ENCODE results near the gene LRRC8B.

Gene LRRC8B

DNA sequence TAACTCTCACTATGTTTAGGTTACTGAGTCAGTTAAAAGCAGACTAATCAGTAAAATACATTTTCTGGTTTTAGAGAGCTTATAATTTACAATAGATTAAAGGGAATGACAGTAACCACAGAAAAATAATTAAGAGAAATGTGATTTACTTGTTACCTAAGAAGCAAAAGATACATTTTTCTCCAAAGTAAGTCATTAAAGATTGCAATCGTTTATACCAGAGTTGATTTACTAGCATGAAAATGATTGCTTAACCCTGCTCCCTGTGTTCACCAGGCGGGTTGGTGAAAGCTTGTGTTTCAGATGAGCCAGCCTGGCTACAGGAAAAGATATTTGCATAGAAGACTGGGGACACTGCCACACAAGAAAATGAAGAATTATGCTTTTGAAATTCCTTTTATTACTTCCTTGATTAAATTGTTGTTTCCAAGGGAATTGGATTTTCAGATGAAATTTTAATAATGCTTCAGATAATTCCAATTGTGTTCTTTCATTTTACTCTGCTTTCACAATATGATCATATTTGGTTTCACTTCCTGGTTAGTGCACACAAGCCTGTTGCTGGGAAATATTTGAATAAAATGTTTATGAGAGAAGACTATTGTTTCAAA lies 27.9 kb downstream of the LRRC8B start:
- peak overlapping the region; percentile 36 for H3K27ac ChIP-seq (ENCODE audit: low read length)
- peaks cover 5% of the 10 kb centered on the region in 2 donors for H3K4me1 ChIP-seq (ENCODE audit: control insufficient read depth in 1 of 2, insufficient read depth in 2 of 2, low read length in 2 of 2)
- peak overlapping the region in 1 of 2 donors; percentile 28 for H3K4me3 ChIP-seq (ENCODE audit: low read depth in 1 of 2, low read length in 2 of 2)
- H3K36me3 ChIP-seq (ENCODE audit: control insufficient read depth in 1 of 2, insufficient read depth in 2 of 2, low read length in 2 of 2) = no peaks in the 10 kb centered on the region
- H3K9me3 ChIP-seq (ENCODE audit: control insufficient read depth in 1 of 2, low read length in 2 of 2) = no peaks in the 10 kb centered on the region
- H3K27me3 ChIP-seq (ENCODE audit: low read depth, low read length) = no peaks in the 10 kb centered on the region

DNA sequence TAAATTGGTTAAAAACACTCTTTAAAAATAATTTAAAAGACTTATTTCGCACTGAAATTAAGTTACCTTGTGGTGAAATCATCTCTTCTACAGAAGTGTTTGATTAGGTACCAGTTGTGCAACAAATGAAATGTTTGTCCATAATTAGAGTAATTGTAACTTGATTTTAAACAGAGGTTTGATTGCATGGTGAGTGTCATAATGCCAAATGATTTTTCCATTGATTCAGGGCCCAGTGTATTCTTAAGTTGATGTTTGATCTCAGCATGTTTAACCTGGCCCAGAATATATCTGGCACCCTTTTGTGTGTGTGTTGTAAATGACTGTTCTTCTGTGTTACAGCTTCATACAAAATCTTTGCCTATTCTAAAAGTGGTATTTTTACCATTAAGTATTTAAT lies 28.5 kb downstream of the LRRC8B start:
- peaks cover 5% of the 10 kb centered on the region in 2 donors for H3K4me1 ChIP-seq (ENCODE audit: control insufficient read depth in 1 of 2, insufficient read depth in 2 of 2, low read length in 2 of 2)
- H3K36me3 ChIP-seq (ENCODE audit: control insufficient read depth in 1 of 2, insufficient read depth in 2 of 2, low read length in 2 of 2) = no peaks in the 10 kb centered on the region
- no peaks in the 10 kb centered on the region for H3K9me3 ChIP-seq (ENCODE audit: control insufficient read depth in 1 of 2, low read length in 2 of 2)
- H3K27me3 ChIP-seq (ENCODE audit: low read depth, low read length) = no peaks in the 10 kb centered on the region
- H3K27ac ChIP-seq (ENCODE audit: low read length) = peak overlapping the region; percentile 36
- no peak overlapping the region for H3K4me3 ChIP-seq (ENCODE audit: low read depth in 1 of 2, low read length in 2 of 2)

DNA sequence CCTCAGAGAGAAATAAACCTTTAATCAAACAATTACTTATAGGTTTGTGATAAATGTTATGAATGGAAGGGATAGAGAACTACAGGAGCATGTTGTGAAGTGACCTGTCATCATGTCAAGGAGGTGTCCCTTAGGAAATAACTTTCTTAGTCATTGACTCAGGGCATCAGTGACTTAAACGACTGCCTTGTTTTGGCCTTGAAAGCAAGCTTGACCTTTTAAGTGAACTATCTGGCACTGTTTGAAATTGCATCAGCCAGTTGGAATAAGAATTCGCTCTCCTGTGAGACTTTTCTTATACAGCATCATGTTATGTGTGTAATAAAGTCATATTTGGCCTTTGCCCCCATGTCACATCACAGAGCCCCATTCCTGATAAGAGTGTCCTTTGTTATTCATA lies 30.9 kb downstream of the LRRC8B start:
- no peak overlapping the region for H3K27ac ChIP-seq (ENCODE audit: low read length)
- H3K4me1 ChIP-seq (ENCODE audit: control insufficient read depth in 1 of 2, insufficient read depth in 2 of 2, low read length in 2 of 2) = peaks cover 5% of the 10 kb centered on the region in 2 donors

GRCh38 chr1:89556726-89557444 lies 32.3 kb downstream of the LRRC8B start:
- H3K36me3 ChIP-seq (ENCODE audit: control insufficient read depth in 1 of 2, insufficient read depth in 2 of 2, low read length in 2 of 2) = no peaks in the 10 kb centered on the region
- H3K4me1 ChIP-seq (ENCODE audit: control insufficient read depth in 1 of 2, insufficient read depth in 2 of 2, low read length in 2 of 2) = peaks cover 5% of the 10 kb centered on the region in 2 donors
- no peaks in the 10 kb centered on the region for H3K9me3 ChIP-seq (ENCODE audit: control insufficient read depth in 1 of 2, low read length in 2 of 2)
- no peaks in the 10 kb centered on the region for H3K27me3 ChIP-seq (ENCODE audit: low read depth, low read length)
- no peak overlapping the region for H3K4me3 ChIP-seq (ENCODE audit: low read depth in 1 of 2, low read length in 2 of 2)
- no peak overlapping the region for H3K27ac ChIP-seq (ENCODE audit: low read length)

More for the DNA sequence above, 30.9 kb downstream of the LRRC8B start:
- no peak overlapping the region for H3K4me3 ChIP-seq (ENCODE audit: low read depth in 1 of 2, low read length in 2 of 2)
- H3K36me3 ChIP-seq (ENCODE audit: control insufficient read depth in 1 of 2, insufficient read depth in 2 of 2, low read length in 2 of 2) = no peaks in the 10 kb centered on the region
- no peaks in the 10 kb centered on the region for H3K27me3 ChIP-seq (ENCODE audit: low read depth, low read length)
- no peaks in the 10 kb centered on the region for H3K9me3 ChIP-seq (ENCODE audit: control insufficient read depth in 1 of 2, low read length in 2 of 2)

DNA sequence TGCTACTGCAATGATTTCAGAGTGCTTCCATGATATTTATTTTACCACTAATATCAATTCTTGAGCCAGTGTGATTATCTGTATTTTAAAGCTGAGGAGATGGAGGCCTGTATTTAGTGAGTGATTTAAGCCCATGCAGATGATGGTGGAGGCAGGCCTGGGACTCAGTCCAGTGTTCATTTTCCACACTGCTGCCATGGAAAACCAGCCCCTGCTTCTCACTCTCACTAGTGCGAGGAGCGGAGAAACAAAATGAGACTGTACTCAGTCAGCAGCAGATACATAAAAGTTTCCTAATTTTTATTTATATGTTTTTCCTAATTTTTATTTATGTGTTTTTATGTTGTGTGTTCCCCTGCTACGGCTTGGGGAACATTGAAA lies 32.8 kb downstream of the LRRC8B start:
- no peak overlapping the region for H3K27ac ChIP-seq (ENCODE audit: low read length)
- H3K27me3 ChIP-seq (ENCODE audit: low read depth, low read length) = no peaks in the 10 kb centered on the region
- H3K4me3 ChIP-seq (ENCODE audit: low read depth in 1 of 2, low read length in 2 of 2) = no peak overlapping the region
- H3K9me3 ChIP-seq (ENCODE audit: control insufficient read depth in 1 of 2, low read length in 2 of 2) = no peaks in the 10 kb centered on the region
- peaks cover 2% of the 10 kb centered on the region in 2 donors for H3K4me1 ChIP-seq (ENCODE audit: control insufficient read depth in 1 of 2, insufficient read depth in 2 of 2, low read length in 2 of 2)
- no peaks in the 10 kb centered on the region for H3K36me3 ChIP-seq (ENCODE audit: control insufficient read depth in 1 of 2, insufficient read depth in 2 of 2, low read length in 2 of 2)

DNA sequence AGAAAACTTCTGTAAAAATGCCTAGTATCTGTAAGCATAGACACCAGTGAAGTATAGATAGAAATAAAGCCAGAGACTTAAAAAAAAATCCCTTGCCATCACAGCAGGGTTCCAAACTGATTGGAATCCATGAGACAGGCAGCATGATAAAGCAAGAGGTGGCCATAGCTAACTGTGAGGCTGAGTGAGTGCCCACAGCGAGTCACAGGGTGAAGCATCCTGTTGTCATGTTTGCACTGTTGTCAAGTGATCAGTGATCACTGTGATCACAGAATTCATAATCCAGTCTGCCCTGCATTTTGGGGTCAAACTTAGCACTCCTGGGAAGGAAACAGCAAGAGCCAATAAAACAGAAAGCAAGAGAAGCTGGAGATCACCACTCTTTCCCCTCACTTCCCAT lies 33.3 kb downstream of the LRRC8B start:
- no peak overlapping the region for H3K4me3 ChIP-seq (ENCODE audit: low read depth in 1 of 2, low read length in 2 of 2)
- H3K9me3 ChIP-seq (ENCODE audit: control insufficient read depth in 1 of 2, low read length in 2 of 2) = no peaks in the 10 kb centered on the region
- no peak overlapping the region for H3K27ac ChIP-seq (ENCODE audit: low read length)
- H3K36me3 ChIP-seq (ENCODE audit: control insufficient read depth in 1 of 2, insufficient read depth in 2 of 2, low read length in 2 of 2) = no peaks in the 10 kb centered on the region
- no peaks in the 10 kb centered on the region for H3K27me3 ChIP-seq (ENCODE audit: low read depth, low read length)
- H3K4me1 ChIP-seq (ENCODE audit: control insufficient read depth in 1 of 2, insufficient read depth in 2 of 2, low read length in 2 of 2) = no peaks in the 10 kb centered on the region

- Histone ChIP-seq H3K9me3 (ENCODE audit: control insufficient read depth in 1 of 2, low read length in 2 of 2) (no peaks in the 10 kb centered on the region), H3K4me1 (ENCODE audit: control insufficient read depth in 1 of 2, insufficient read depth in 2 of 2, low read length in 2 of 2) (no peaks in the 10 kb centered on the region), H3K27me3 (ENCODE audit: low read depth, low read length) (no peaks in the 10 kb centered on the region), H3K4me3 (ENCODE audit: low read depth in 1 of 2, low read length in 2 of 2) (no peak overlapping the region), H3K27ac (ENCODE audit: low read length) (no peak overlapping the region), H3K36me3 (ENCODE audit: control insufficient read depth in 1 of 2, insufficient read depth in 2 of 2, low read length in 2 of 2) (no peaks in the 10 kb centered on the region)
These were observed 39.5 kb downstream of the LRRC8B start for GRCh38 chr1:89563957-89564604.

GRCh38 chr1:89565521-89565920 lies 40.9 kb downstream of the LRRC8B start:
- Histone ChIP-seq H3K4me3 (ENCODE audit: low read depth in 1 of 2, low read length in 2 of 2) (no peak overlapping the region), H3K27me3 (ENCODE audit: low read depth, low read length) (no peaks in the 10 kb centered on the region), H3K27ac (ENCODE audit: low read length) (no peak overlapping the region), H3K36me3 (ENCODE audit: control insufficient read depth in 1 of 2, insufficient read depth in 2 of 2, low read length in 2 of 2) (no peaks in the 10 kb centered on the region), H3K9me3 (ENCODE audit: control insufficient read depth in 1 of 2, low read length in 2 of 2) (no peaks in the 10 kb centered on the region), H3K4me1 (ENCODE audit: control insufficient read depth in 1 of 2, insufficient read depth in 2 of 2, low read length in 2 of 2) (no peaks in the 10 kb centered on the region)

- Histone ChIP-seq H3K27me3 (ENCODE audit: low read depth, low read length) (no peaks in the 10 kb centered on the region), H3K27ac (ENCODE audit: low read length) (peak overlapping the region; percentile 10), H3K9me3 (ENCODE audit: control insufficient read depth in 1 of 2, low read length in 2 of 2) (no peaks in the 10 kb centered on the region), H3K4me3 (ENCODE audit: low read depth in 1 of 2, low read length in 2 of 2) (no peak overlapping the region), H3K4me1 (ENCODE audit: control insufficient read depth in 1 of 2, insufficient read depth in 2 of 2, low read length in 2 of 2) (no peaks in the 10 kb centered on the region), H3K36me3 (ENCODE audit: control insufficient read depth in 1 of 2, insufficient read depth in 2 of 2, low read length in 2 of 2) (no peaks in the 10 kb centered on the region)
These were observed 42.1 kb downstream of the LRRC8B start for GRCh38 chr1:89566761-89567174.

DNA sequence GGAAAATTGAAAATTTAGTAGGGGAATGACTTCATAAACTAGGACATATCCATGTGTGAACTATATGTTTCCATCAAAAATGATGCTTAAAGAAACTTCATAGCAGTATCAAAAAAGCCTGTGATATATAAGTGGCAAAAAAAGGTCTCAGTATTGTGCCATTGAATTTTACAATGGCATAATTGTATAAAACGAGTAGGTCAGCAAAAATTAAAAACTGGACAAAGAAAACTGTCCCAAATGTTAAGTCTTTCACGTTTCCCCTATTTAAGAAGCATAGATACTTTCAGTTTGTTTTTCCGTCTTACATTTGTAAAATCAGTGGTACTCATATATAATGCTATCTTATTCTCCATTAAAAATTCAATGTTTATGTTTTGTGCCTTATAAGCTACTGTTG lies 43.2 kb downstream of the LRRC8B start:
- Histone ChIP-seq H3K27ac (ENCODE audit: low read length) (no peak overlapping the region), H3K27me3 (ENCODE audit: low read depth, low read length) (no peaks in the 10 kb centered on the region), H3K4me1 (ENCODE audit: control insufficient read depth in 1 of 2, insufficient read depth in 2 of 2, low read length in 2 of 2) (no peaks in the 10 kb centered on the region), H3K9me3 (ENCODE audit: control insufficient read depth in 1 of 2, low read length in 2 of 2) (no peaks in the 10 kb centered on the region), H3K36me3 (ENCODE audit: control insufficient read depth in 1 of 2, insufficient read depth in 2 of 2, low read length in 2 of 2) (no peaks in the 10 kb centered on the region), H3K4me3 (ENCODE audit: low read depth in 1 of 2, low read length in 2 of 2) (no peak overlapping the region)

- H3K27ac ChIP-seq (ENCODE audit: low read length) = no peak overlapping the region
- H3K4me3 ChIP-seq (ENCODE audit: low read depth in 1 of 2, low read length in 2 of 2) = no peak overlapping the region
- no peaks in the 10 kb centered on the region for H3K27me3 ChIP-seq (ENCODE audit: low read depth, low read length)
- no peaks in the 10 kb centered on the region for H3K36me3 ChIP-seq (ENCODE audit: control insufficient read depth in 1 of 2, insufficient read depth in 2 of 2, low read length in 2 of 2)
- no peaks in the 10 kb centered on the region for H3K4me1 ChIP-seq (ENCODE audit: control insufficient read depth in 1 of 2, insufficient read depth in 2 of 2, low read length in 2 of 2)
- H3K9me3 ChIP-seq (ENCODE audit: control insufficient read depth in 1 of 2, low read length in 2 of 2) = no peaks in the 10 kb centered on the region
These were observed 48.8 kb downstream of the LRRC8B start for GRCh38 chr1:89573410-89573809.
